ENCODE measurements around the gene PARG.
"Not testable (repeated sequence)": the region's sequence is repeated elsewhere in the genome, so short reads cannot be mapped to it uniquely, and the experiment has no call there.

PARG gene

GRCh38 chr10:49941447-49942338, at the start of gene PARG, which contains the start of gene TIMM23B:
PARG (minus strand) TSS chr10:49942027; CDS start chr10:49941725, 302 bp downstream.
TIMM23B (plus strand) TSS chr10:49942053; CDS start chr10:49942195, 142 bp downstream.
- peak; percentile 88 for DNase-seq

DNA sequence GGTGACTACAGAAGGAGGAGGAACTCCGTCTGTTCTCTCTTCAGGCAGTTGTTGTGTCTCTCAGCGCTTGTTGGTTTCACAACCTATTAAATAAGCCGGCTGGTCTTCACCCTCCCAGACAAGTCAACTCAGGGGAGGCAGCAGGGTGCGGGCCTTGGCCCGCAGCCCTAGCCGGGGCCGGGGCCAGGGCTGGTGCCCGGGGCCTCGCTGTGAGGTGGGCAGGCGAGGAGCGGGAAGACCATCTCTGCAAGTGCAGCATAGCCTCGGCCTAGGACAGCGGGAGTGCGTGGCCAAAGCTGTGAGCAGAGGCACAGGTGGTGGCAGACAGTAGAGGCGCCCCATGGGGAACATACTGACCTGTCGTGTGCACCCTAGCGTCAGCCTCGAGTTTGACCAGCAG, 46.5 kb upstream of the PARG start, which contains the start of gene AGAP6:
Gene AGAP6 (plus strand): TSS at position 31 of the 400 bp plus-strand sequence. CDS start 310 bp downstream, at position 341.
- not testable (repeated sequence) for DNase-seq

DNA sequence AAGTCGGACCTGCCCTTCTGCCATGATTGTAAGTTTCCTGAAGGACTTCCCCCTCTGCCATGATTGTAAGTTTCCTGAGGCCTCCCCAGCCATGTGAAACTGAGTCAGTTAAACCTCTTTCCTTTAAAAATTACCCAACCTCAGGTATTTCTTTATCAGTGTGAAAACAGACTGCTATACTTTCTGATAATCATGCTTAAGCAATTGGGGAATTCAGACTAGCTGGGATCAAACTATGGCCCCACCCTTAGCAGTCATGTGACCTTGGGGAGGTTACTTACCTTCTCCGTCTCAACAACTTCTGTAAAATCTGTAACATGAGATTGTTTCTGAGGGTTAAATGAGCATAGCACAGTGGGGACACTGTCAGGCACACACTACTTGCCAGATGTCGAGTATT, 45.4 kb upstream of the PARG start:
- not testable (repeated sequence) for DNase-seq

DNA sequence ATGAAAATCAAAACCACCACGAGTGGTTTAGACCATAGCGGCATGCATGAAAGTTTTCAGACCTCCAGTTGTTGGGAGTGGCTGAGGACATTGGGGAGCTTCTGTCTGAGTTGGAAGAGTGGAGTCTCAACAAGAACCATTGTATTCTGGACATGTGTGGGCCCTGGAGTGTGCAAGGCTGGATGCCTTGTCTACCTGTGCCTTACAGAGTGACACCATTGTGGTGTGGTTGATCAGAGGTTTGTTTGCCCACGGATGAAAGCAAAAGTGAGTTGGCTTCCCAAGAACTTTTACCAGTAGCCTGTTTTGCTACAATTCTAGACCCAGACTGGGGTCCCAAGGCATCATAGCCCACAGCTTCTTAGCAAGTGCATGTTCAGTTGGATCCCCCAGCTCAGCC, 35.9 kb upstream of the PARG start:
- DNase-seq = not testable (repeated sequence)

DNA sequence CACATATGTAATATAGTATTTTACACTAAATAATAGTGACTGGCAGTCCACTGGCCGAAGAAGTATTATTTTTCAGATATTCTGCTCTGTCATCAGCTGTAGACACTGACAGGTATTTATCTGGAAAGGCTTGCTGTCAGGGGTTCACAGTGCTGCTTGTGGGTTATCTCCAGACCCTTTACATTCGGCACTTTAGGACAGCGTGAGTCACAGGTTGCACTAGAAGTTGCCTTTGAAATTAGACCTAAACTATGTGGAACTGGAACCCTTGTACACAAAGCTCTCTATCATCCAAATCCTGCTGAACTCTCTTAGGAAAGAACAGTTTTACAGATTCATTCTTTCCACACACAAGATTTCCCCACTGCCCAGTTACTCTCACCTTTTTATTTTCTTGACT, 30.3 kb upstream of the PARG start:
- DNase-seq = not testable (repeated sequence)

GRCh38 chr10:49971466-49971865, 29.6 kb upstream of the PARG start:
- DNase-seq = not testable (repeated sequence)

DNA sequence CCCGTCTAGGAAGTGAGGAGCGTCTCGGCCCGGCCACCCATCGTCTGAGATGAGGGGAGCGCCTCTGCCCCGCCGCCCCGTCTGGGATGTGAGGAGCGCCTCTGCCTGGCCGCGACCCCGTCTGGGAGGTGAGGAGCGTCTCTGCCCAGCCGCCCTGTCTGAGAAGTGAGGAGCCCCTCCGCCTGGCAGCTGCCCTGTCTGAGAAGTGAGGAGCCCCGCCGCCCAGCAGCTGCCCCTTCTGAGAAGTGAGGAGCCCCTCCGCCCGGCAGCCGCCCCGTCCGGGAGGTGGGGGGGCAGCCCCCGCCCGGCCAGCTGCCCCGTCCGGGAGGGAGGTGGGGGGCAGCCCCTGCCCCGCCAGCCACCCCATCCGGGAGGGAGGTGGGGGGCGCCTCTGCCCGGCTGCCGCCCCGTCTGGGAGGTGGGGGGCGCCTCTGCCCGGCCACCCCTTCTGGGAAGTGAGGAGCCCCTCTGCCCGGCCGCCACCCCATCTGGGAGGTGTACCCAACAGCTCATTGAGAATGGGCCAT, 28.6 kb upstream of the PARG start:
- not testable (repeated sequence) for DNase-seq

GRCh38 chr10:49953122-49953521, 11.3 kb upstream of the PARG start:
- not testable (repeated sequence) for DNase-seq

DNA sequence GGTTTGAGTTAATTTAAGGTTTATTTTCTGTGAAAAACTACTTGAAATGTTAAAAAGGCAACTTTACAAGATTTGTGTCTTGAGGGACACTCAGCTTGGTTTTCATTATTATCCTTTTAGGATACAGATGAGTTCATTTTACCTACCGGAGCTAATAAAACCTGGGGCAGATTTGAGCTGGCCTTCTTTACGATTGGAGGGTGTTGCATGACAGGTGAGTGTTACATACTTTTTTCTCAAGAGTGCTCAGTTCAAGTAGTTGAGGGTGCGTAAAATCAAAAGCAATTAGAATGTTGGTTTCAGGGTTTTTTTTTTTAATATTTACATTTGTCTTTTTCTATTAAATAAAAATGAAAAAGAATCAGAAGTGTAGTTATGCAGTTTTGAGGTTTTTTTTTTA, 10.2 kb upstream of the PARG start:
- not testable (repeated sequence) for DNase-seq

GRCh38 chr10:49948737-49949136, 6.9 kb upstream of the PARG start:
- DNase-seq = not testable (repeated sequence)

GRCh38 chr10:49948142-49948541, 6.3 kb upstream of the PARG start:
- not testable (repeated sequence) for DNase-seq

DNA sequence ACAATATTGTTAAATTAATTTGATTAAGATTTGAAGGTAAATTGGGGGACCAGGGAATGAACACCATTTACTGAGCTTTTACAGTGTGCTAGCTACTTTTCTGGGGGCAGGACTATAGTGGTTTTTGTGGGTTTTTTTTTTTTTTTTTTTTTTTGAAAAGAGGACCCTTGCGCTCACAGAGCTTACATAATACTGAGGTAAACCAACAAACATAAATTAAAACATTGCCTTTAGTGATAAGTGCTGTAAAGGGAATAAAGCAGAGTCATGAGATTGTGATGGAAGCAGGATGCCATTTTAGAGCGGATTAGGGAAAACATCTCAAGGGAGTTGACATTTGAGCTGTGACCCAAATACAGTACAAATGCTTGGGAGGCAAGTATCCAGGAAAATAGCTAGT, 1.8 kb upstream of the PARG start:
- DNase-seq = not testable (repeated sequence)

DNA sequence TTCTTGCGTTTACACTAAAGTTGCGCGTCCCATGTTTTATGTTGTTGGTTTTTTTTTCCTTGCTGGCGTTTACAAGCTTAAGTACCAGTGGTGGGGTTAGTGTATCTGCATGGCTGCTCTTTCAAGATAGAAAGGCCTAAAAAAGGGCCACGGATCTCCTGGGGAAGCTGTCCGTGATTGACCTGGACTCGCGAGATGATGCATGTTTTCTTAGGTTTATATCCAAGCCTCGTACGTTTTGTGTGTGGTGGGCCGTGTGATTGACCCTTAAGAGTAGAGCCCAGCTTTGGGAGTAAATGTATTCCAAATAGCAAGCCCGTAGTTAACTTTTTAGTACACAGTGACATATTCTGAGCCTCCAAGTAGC, 495 bp upstream of the PARG start:
- not testable (repeated sequence) for DNase-seq

DNA sequence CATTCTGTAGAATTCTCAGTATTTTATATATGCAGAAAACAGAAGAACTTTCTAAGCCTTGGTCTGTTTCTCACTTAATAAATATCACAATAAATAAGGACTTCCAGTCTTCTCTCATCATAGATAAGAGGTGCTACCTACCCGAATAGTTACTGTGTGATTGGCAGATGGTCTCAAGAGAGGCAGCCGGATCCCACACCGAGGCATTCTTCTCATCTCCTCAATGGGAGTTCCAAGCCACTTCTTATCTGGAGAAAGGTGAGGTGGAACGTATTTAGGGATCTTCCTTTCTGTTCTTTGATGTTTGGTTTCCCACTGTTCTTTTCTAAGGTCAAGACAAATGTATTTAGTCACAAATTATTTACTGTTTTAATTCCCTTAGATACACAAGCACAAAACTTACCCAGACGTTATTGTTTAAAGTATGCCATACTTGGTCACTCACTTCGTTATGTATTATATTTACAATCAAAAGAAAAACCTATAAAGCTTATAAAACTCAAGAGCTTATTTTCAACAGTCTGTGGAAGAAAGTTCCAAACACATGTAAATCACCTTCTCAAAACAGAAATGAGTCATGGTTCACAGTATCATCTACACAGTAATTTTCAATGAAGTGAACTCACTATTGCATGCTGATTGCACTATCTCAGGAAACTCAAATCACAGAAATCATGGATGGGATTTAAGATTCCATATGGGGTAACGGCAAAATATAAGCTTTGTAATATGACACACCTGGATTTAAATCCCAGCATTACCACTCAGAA, 9.7 kb downstream of the PARG start:
- not testable (repeated sequence) for DNase-seq

GRCh38 chr10:49931276-49931675, 10.6 kb downstream of the PARG start:
- DNase-seq = not testable (repeated sequence)

DNA sequence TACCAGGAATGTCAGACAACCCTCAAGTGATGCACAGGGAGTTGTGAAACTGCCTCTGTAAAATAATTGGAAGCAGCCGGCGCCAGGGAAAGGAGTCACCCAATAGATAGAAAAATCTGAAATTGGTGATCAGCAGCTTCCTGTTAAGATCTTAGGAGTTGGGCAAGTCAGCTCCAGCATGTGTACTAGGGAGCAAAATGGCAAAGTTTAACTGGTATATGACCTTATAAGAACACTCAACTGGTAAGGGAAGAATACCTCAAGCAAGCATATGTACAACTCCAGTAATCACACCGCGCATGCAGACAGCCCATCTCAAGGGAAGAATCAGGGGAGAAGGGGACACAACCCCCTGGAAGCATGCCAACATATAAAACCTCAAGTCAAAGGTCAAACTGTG, 18.3 kb downstream of the PARG start:
- DNase-seq = not testable (repeated sequence)

DNA sequence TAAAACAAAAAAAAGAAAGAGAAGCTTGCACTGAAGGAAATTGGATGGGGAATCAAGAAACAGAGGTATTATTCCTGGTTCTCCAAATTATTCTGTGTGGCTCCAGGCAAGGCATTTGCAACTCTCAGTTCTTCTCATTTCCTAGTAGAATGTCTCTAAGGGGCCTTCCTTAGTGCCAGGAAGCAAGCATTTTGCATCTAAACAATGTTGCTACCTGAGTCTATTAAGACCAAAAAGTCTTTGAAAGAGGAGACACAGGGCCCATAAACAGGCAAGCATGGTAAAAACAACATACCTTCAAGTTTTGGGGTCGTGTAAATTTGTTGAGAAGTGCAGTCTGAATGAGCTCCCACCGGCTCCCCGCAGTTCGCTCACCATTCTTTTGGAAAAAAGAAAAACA, 19.8 kb downstream of the PARG start:
- not testable (repeated sequence) for DNase-seq

DNA sequence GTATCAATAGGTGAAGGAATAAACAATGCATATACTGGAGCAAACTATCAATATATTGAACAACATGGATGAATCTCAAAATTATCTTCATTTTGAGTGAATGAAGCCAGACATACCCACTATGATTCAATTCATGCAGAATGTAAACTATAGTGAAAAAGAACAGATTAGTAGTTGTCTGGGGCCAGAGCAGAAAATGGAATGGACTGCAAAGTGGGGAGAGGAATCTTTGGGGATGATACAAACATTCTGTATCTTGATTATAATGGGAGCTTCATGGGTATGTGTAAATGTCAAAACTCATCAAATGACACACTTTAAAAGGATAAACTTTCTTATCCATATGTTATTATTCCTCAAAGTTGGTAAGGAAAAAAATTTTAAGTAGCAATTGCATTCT, 23.9 kb downstream of the PARG start:
- DNase-seq = not testable (repeated sequence)

DNA sequence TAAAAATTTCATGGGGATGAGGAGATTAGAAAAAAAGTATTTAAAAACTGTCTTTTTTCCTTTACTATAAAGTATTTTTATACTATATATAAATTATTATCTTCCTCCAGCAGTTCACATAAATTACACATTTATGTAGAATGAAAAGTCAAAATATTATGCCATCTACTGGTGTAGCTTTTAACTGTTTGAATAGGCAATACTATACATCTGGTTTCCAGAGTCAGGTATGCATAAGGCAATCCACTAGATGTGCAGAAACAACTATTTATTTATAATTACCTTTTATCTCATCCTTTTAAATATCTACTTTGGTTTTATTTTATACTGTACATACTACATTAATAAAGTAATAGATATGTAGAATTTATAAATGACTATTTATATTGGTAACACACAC, 25.4 kb downstream of the PARG start:
- DNase-seq = not testable (repeated sequence)

GRCh38 chr10:49910295-49910694, 31.5 kb downstream of the PARG start:
- not testable (repeated sequence) for DNase-seq

DNA sequence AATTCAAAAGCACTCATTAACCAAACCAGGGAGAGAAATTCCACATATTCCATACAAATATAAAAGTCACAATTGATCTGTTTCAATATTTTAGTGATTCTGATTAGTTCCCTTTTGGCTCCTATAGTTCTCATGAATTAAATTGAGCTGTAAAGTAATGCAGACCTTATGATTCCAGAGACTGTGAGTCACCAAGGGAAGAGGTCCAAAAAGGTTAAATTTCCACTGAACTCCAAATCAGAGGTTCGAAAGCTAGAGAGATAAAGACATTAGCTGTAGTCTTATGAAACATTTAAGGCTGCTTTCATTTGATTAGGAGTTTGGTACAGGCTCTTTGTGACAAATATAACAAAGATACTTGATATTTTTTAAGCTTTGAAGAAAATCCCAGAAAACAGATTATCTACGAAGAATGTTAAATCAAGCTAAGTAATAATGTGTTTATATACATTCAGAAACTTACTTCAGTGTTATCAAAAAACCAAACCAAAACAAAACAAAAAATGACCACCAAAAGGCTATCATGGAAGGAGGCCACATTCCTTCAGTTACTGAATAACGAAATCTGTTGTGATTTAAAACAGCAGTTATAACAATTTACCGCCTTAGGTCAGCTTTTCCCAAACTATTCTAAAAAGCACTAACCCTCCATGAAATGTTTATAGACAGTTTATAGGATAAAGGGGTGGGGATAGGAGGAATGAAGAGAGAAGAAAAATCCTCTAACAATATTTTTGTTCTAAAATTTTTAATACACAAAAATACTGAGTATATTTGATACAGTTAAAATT, 33.3 kb downstream of the PARG start:
- not testable (repeated sequence) for DNase-seq

DNA sequence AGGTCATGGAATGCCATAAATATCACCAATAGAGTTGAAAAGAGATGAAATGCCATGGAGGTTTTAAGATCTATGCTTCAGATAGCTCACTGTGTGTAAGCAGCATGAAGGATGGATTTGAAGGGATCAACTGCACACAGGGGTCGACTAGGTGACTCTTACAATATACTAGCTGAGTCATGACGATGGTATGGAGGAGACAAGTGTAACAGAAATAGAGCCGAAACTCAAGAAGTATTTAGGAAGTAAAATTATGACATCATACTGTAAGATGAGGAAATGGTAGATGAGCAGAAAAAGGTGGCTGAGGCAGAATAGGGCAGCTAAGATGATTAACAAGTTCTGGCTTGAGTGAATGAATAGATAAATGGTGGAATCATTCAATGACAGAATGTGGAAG, 38.0 kb downstream of the PARG start:
- DNase-seq = not testable (repeated sequence)

Data from suppressor macrophage treated with lipopolysaccharide for 4 hours (primary cell).